Dermis lymphatic vessel endothelial cell (primary cell): ENCODE measurements around the gene HERC2. TPM values are rescaled to one million over a fixed set of nuclear protein-coding genes. Genes with fewer than 3 reads are reported as not detected.

Experiments used
- total RNA-seq: library from RNA; depleted of rRNA; stranded (reverse); fragments of >200 nt; gene quantifications from 2 replicates; pipeline ENCODE4 v1.2.1, GENCODE V29; 2014

HERC2 gene, protein sequence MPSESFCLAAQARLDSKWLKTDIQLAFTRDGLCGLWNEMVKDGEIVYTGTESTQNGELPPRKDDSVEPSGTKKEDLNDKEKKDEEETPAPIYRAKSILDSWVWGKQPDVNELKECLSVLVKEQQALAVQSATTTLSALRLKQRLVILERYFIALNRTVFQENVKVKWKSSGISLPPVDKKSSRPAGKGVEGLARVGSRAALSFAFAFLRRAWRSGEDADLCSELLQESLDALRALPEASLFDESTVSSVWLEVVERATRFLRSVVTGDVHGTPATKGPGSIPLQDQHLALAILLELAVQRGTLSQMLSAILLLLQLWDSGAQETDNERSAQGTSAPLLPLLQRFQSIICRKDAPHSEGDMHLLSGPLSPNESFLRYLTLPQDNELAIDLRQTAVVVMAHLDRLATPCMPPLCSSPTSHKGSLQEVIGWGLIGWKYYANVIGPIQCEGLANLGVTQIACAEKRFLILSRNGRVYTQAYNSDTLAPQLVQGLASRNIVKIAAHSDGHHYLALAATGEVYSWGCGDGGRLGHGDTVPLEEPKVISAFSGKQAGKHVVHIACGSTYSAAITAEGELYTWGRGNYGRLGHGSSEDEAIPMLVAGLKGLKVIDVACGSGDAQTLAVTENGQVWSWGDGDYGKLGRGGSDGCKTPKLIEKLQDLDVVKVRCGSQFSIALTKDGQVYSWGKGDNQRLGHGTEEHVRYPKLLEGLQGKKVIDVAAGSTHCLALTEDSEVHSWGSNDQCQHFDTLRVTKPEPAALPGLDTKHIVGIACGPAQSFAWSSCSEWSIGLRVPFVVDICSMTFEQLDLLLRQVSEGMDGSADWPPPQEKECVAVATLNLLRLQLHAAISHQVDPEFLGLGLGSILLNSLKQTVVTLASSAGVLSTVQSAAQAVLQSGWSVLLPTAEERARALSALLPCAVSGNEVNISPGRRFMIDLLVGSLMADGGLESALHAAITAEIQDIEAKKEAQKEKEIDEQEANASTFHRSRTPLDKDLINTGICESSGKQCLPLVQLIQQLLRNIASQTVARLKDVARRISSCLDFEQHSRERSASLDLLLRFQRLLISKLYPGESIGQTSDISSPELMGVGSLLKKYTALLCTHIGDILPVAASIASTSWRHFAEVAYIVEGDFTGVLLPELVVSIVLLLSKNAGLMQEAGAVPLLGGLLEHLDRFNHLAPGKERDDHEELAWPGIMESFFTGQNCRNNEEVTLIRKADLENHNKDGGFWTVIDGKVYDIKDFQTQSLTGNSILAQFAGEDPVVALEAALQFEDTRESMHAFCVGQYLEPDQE (N-terminal part only)
- total RNA-seq: 49.8 and 62.9 TPM in 2 replicates

DNA sequence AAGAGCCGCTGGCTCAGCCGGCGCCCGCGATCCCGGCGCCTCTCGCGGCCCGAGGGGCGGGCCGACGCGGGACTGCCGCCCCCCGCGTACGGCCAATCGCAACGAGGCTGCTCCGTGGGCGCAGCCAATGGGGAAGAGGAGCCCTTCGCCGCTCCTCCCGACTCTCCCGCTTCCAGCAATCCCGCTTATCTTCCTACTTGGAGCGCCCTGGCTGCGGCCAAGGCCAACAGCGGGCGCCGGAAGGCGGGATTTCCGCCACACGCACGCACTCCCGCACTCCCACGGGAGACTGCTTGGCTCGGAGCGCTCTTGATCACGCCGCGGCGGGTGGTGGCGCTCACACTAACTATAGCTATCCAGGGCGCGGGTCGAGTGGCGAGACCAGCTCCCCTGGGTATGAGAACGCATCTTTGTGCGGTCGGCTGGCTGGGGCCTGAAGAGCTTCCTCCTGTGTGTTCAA lies at the start of gene HERC2:
Gene HERC2, minus strand, starts transcription at position 51 of the 460 bp plus-strand sequence. CDS start 746 bp downstream, outside the sequence.

DNA sequence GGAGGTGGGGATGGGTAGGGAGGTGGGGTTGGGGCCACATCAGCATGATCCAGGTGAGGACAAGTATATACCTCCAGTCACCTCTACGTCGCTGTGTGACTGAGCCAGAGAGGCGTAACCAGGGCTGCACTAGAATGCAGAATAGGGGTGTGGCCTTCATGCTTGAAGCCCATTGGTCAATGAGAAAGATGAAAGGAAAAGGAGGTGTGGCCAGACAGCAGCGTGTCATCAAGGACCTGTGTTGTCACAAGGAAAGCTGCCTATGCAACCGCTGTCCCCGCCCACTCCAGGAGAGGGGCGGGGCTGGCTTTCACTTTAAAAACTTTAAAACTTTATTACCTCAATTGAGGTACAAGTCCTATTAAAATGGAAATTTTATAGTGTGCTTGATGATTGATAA lies 36.0 kb upstream of the HERC2 start, which contains the start of gene GOLGA6L24:
Gene GOLGA6L24, minus strand, starts transcription at position 101 of the 400 bp plus-strand sequence. Its CDS starts 61 bp downstream, at position 40.

DNA sequence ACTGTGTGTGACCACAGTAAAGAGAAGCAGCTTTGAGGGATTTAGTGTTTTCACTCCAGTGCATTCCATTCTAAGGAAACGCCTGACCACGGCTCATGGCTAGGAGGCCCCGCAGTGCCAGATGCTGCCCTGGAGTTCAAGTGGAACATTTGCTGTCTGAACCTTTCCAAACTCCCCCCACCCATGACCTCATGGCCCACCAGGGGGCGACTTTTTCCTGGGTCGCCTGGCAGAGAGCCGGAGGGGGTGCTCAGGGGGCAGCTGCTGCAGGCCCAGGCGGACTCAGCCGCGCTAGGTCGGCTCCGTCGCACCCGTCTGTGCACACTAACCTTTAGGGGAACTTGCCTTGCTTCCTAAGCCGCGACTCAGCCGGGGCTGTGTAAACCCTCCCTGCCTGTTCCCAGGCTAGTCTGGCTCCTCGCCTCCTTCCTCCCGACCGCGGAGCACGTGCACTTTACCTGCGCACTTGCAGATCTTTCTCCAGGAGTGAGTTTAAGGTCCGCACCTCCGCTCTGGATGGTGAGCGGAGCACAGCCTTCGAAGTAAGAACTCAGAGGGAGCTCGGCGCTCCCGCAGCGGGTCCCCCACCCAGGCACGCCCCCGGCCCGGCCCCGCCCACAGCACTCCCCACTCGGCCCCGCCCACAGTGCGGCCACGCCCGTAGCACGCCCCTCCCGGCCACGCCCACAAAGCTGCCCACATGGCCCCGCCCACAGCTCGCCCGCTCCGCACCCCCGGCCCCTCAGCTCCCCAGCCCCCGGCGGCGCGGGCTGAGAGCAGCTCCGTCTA lies 223.0 kb downstream of the HERC2 start, which contains the start of gene OCA2:
Gene OCA2, minus strand, starts transcription at position 550 of the 789 bp plus-strand sequence. CDS start 17,441 bp downstream, outside the sequence.

Other genes with a start within 250 kb of the HERC2 start
- not detected in 2 replicates for gene OCA2, start 222.9 kb downstream of the HERC2 start, total RNA-seq
- not detected in 2 replicates for gene GOLGA6L24, start 35.9 kb upstream of the HERC2 start, total RNA-seq
- gene GOLGA8F, start 56.5 kb upstream of the HERC2 start, total RNA-seq: not detected in 2 replicates
- gene GOLGA8G, start 210.8 kb upstream of the HERC2 start, total RNA-seq: not detected in 2 replicates
- gene GOLGA6L25, start 231.4 kb upstream of the HERC2 start, total RNA-seq: not detected in 2 replicates